IPS-15b (cell line): Measurements from ENCODE around the gene FOXL1.

Experiments
- H3K27me3 ChIP-seq: one replicate; pipeline ENCODE4 v1.6.1; 2013; ENCODE audit warnings: low read length; ENCODE audit not compliant: control insufficient read depth, insufficient read depth
- H3K36me3 ChIP-seq: one replicate; pipeline ENCODE4 v1.6.1; 2013; ENCODE audit warnings: low read length; ENCODE audit not compliant: control insufficient read depth, insufficient read depth
- H3K4me1 ChIP-seq: one replicate; pipeline ENCODE4 v1.6.1; 2013; ENCODE audit warnings: mild to moderate bottlenecking, low read length; ENCODE audit not compliant: control insufficient read depth, insufficient read depth
- H3K4me3 ChIP-seq: one replicate; pipeline ENCODE4 v1.5.1; 2013; ENCODE audit warnings: low read depth, low read length
- H3K9ac ChIP-seq: one replicate; pipeline ENCODE4 v1.6.1; 2013; ENCODE audit warnings: low read depth, mild to moderate bottlenecking, low read length
- H3K9me3 ChIP-seq: one replicate; pipeline ENCODE4 v1.6.1; 2013; ENCODE audit warnings: mild to moderate bottlenecking, low read length; ENCODE audit not compliant: control insufficient read depth, insufficient read depth

Gene FOXL1

DNA sequence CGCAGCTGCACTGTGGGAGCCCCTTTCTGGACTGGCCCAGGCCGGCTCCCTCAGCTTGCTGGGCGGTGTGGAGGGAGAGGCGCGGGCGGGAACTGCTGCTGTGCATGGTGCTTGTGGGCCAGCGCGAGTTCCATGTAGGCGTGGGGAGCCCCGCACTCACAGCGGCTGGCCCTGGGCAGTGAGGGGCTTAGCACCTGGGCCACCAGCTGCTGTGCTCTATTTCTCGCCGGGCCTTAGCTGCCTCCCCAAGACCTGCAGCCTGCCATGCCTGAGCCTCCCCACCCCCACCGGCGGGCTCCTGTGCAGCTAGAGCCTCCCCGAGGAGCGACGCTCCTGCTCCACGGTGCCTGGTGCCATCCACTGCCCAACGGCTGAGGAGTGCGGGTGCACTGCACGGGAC is 25.0 kb upstream of the FOXL1 start:
- Histone ChIP-seq H3K9ac (no peak overlapping the region), H3K9me3 (no peaks in the 10 kb centered on the region), H3K36me3 (peaks cover 2% of the 10 kb centered on the region), H3K4me1 (peaks cover 4% of the 10 kb centered on the region), H3K27me3 (no peaks in the 10 kb centered on the region), H3K4me3 (no peak overlapping the region)

GRCh38 chr16:86554599-86554916 is 23.8 kb upstream of the FOXL1 start:
- peaks cover 4% of the 10 kb centered on the region for H3K4me1 ChIP-seq
- H3K9ac ChIP-seq = peak overlapping the region; percentile 71
- H3K4me3 ChIP-seq = peak overlapping the region; percentile 85
- no peaks in the 10 kb centered on the region for H3K27me3 ChIP-seq
- H3K9me3 ChIP-seq = no peaks in the 10 kb centered on the region
- peaks cover 1% of the 10 kb centered on the region for H3K36me3 ChIP-seq

GRCh38 chr16:86554917-86555703 is 23.2 kb upstream of the FOXL1 start, which contains the start of gene MTHFSD:
MTHFSD (minus strand) TSS chr16:86555235; CDS start chr16:86555184, 51 bp downstream.
- peaks cover 4% of the 10 kb centered on the region for H3K4me1 ChIP-seq
- H3K9me3 ChIP-seq = no peaks in the 10 kb centered on the region
- peak within 1 kb of the TSS; percentile 85 for H3K4me3 ChIP-seq
- no peaks in the 10 kb centered on the region for H3K27me3 ChIP-seq
- no peaks in the 10 kb centered on the region for H3K36me3 ChIP-seq
- peak within 1 kb of the TSS; percentile 71 for H3K9ac ChIP-seq

GRCh38 chr16:86555704-86556075 is 22.7 kb upstream of the FOXL1 start:
- Histone ChIP-seq H3K27me3 (no peaks in the 10 kb centered on the region), H3K9me3 (no peaks in the 10 kb centered on the region), H3K4me3 (peak overlapping the region; percentile 85), H3K36me3 (no peaks in the 10 kb centered on the region), H3K4me1 (peaks cover 4% of the 10 kb centered on the region), H3K9ac (peak overlapping the region; percentile 71)

DNA sequence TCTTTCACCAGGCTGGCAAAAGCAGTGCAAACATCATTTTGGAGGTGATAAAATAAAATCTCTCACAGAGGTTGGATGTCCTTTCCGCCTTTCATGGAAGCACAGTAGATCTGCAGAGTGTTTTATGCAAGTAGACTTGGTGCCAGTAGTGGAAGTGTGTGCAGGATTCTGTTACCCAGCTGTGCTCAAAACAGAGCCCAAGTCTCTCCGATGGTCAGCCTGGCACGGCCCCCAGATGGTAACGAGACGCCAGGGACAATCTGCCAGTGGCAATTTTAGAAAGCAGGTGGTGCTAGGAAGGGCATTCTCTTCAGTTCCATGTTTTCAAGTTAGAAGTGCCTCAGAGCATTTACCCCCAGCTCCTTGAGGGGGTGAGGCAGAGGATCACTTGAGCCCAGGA is 21.8 kb upstream of the FOXL1 start:
- H3K4me3 ChIP-seq = no peak overlapping the region
- H3K4me1 ChIP-seq = peaks cover 4% of the 10 kb centered on the region
- H3K9ac ChIP-seq = no peak overlapping the region
- no peaks in the 10 kb centered on the region for H3K27me3 ChIP-seq
- no peaks in the 10 kb centered on the region for H3K36me3 ChIP-seq
- no peaks in the 10 kb centered on the region for H3K9me3 ChIP-seq

- Histone ChIP-seq H3K4me1 (peaks cover 4% of the 10 kb centered on the region), H3K27me3 (peaks cover 2% of the 10 kb centered on the region), H3K4me3 (no peak overlapping the region), H3K36me3 (no peaks in the 10 kb centered on the region), H3K9ac (no peak overlapping the region), H3K9me3 (no peaks in the 10 kb centered on the region)
These were observed 20.8 kb upstream of the FOXL1 start for GRCh38 chr16:86557587-86557986.

GRCh38 chr16:86558355-86559193 is 19.8 kb upstream of the FOXL1 start:
- Histone ChIP-seq H3K9ac (no peak overlapping the region), H3K27me3 (peaks cover 9% of the 10 kb centered on the region), H3K9me3 (no peaks in the 10 kb centered on the region), H3K36me3 (no peaks in the 10 kb centered on the region), H3K4me3 (no peak overlapping the region), H3K4me1 (peaks cover 4% of the 10 kb centered on the region)

DNA sequence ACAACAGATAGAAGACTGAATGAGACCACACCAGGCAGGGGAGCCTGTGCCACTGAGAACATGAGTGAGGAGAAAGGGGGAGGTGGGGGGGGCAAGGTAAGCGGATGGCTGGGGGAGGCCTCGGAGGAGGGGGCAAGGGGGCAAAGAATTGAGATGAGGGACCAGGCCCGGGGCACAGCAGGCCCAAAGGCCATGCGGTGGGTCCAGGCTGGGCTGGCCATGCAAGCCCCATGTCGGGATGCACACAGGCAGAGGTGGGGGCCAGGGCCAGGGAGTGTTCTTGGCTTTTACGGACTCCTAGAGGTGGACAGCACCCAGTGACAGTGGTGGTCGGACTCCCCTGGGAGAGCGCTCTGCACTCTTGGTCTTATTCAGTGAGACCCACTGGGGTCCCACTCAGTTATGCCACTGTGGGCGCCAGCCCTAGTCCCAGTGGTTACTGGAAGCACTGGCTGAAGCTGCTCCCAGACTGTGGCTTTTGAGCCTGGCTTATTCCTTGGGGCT is 18.5 kb upstream of the FOXL1 start:
- no peaks in the 10 kb centered on the region for H3K4me1 ChIP-seq
- no peaks in the 10 kb centered on the region for H3K36me3 ChIP-seq
- H3K9me3 ChIP-seq = no peaks in the 10 kb centered on the region
- H3K4me3 ChIP-seq = no peak overlapping the region
- peaks cover 20% of the 10 kb centered on the region for H3K27me3 ChIP-seq
- H3K9ac ChIP-seq = no peak overlapping the region

DNA sequence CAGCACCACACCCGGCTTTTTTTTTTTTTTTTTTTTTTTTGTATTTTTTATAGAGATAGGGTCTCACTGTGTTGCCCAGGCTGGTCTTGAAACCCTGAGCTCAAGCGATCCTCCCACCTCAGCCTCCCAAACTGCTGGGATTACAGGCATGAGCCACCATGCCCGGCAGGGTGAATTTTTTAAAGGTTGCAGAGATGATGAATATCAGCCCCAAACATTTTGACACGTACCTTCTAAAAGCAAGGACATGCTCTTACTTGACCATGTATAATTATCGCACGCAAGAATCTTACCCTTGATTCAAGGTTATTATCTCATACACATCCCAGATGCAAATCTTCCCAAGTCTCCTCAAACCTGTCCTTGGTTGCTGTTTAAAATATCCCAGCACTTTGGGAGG is 16.0 kb upstream of the FOXL1 start:
- Histone ChIP-seq H3K27me3 (peaks cover 38% of the 10 kb centered on the region), H3K9ac (no peak overlapping the region), H3K9me3 (no peaks in the 10 kb centered on the region), H3K4me3 (no peak overlapping the region), H3K4me1 (peaks cover 2% of the 10 kb centered on the region), H3K36me3 (no peaks in the 10 kb centered on the region)

GRCh38 chr16:86563469-86564345 is 14.6 kb upstream of the FOXL1 start:
- Histone ChIP-seq H3K4me1 (peaks cover 2% of the 10 kb centered on the region), H3K9me3 (no peaks in the 10 kb centered on the region), H3K9ac (no peak overlapping the region), H3K4me3 (peak overlapping the region; percentile 51), H3K36me3 (no peaks in the 10 kb centered on the region), H3K27me3 (peaks cover 49% of the 10 kb centered on the region)

DNA sequence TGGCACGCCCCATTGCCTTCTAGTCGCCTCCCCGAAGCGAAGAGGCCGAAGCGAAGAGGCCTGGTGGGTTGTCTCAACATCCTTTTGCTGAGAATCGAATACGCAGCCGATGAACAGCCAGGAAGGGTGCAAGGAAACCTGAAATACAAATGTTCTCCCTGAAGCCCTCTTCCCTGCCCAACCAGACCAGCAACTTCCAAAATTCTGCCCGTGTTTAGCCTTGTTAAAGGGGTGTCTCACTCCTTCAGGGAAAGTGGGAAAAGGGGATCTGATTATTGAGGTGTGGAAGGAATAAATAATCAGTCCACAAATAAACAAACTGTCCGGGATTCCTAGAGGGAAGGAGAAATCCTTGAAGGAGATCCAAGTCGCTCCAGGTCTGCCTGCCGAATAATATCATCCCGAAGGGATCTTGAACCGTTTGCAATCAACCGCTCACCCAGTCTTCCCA is 13.1 kb upstream of the FOXL1 start:
- H3K9me3 ChIP-seq = no peaks in the 10 kb centered on the region
- H3K4me1 ChIP-seq = peaks cover 2% of the 10 kb centered on the region
- H3K27me3 ChIP-seq = peaks cover 64% of the 10 kb centered on the region
- no peaks in the 10 kb centered on the region for H3K36me3 ChIP-seq
- peak overlapping the region; percentile 2 for H3K4me3 ChIP-seq
- no peak overlapping the region for H3K9ac ChIP-seq
